Measurements from ENCODE around the gene SLC4A5.

The SLC4A5 gene

DNA sequence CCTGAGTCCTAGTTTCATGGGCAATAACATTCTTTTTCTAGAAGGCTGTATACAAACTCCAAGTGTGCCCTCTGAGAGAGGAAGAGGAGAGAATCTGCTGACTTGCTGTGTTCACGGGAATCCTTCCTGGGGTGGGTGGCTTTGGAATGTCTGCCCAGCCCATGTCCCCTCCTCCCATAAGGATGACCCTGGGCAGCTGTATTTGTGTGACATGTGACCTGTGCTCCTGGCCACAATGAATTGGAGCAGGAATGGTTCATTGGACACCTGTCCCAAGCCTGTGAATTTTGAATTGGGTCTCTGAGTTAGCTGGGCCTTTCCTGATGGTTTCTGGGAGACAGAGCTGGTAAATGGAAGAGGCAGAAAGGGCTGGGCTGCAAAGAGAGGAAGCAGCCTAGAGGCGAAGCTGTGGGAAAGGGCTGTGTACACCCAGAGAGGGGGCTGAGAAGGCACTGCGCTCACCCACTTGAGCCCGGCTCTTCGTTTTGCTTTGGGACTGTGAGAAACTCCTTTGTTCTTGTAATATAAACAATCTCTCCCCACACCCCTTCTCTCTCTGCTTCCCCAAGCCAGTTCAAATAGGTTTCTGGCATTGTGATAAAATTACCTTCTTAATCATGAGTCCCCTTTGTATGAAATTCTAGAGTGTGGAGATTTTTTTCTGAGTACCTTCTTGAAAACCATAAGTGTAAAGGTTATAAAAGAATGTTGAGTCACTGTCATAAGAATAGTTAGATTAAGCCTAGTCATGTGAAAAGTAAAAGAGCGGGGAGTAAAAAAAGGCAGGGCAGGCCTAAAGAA lies 49.8 kb downstream of the SLC4A5 start:
- TF ChIP-seq, protein P1, sequence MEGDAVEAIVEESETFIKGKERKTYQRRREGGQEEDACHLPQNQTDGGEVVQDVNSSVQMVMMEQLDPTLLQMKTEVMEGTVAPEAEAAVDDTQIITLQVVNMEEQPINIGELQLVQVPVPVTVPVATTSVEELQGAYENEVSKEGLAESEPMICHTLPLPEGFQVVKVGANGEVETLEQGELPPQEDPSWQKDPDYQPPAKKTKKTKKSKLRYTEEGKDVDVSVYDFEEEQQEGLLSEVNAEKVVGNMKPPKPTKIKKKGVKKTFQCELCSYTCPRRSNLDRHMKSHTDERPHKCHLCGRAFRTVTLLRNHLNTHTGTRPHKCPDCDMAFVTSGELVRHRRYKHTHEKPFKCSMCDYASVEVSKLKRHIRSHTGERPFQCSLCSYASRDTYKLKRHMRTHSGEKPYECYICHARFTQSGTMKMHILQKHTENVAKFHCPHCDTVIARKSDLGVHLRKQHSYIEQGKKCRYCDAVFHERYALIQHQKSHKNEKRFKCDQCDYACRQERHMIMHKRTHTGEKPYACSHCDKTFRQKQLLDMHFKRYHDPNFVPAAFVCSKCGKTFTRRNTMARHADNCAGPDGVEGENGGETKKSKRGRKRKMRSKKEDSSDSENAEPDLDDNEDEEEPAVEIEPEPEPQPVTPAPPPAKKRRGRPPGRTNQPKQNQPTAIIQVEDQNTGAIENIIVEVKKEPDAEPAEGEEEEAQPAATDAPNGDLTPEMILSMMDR (IDR thresholded peaks at IDR 0.05; ENCODE audit: control insufficient read depth, extremely low read depth, insufficient read depth) = no peak
- no peak overlapping the region for H3K4me3 ChIP-seq (ENCODE audit: low read depth, low read length)
- no peak for DNase-seq (ENCODE audit: low read depth)

DNA sequence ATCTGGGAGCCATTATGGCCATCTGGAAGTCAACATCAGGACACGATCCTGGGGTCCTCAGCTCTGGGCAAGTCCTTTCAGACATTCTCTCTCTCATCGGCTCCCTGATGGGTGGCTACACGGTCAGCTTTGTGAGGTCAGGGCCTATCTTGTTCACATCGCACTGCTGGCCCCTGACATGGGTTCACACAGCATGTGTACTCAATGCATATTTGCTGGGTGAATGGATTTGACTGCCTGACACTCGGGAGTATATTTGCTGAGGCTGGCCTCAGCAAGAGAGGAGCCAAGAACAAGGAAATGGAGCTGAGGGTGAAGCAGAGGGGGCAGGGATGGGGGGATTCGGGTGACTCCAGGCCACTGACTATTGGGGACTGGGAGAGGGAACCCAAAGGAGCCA lies 50.5 kb downstream of the SLC4A5 start:
- no peak for DNase-seq (ENCODE audit: low read depth)
- TF ChIP-seq, protein P1 (IDR thresholded peaks at IDR 0.05; ENCODE audit: control insufficient read depth, extremely low read depth, insufficient read depth) = no peak
- H3K4me3 ChIP-seq (ENCODE audit: low read depth, low read length) = no peak overlapping the region

DNA sequence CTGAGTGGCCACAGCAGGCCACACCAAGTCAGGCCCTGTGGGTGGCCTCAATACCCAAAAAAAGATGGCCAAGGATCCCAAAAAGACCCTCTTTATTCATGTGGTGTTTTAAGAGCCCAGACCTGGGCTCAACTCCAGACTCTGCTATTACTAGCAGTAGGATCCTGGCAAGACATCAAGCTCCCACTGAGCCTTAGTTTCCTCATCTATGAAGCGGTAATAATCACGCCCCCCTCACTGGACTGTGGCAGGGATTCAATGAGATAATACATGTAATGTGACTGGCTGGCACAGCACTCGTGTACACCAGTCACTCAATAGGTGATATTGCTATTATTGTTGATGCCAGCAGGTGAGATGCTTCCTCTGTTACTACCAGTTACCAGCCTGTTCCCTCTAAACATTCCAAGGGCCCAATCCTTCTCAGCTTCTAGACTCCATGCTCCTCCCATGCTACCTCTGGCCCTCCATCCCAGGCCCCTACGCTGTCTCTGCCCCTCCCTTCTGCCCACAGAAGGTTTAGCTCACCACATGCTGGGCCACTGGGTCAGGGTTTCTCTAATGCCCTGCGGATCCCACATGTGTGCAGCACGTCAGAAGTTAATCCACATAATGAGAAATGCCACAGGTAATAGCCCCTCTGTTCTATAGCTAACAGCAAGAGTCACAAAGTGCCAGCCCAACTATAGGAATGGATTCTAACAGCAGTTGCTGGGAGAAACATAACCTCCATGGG lies 51.2 kb downstream of the SLC4A5 start:
- TF ChIP-seq, protein P1 (IDR thresholded peaks at IDR 0.05; ENCODE audit: control insufficient read depth, extremely low read depth, insufficient read depth) = no peak
- no peak for DNase-seq (ENCODE audit: low read depth)

DNA sequence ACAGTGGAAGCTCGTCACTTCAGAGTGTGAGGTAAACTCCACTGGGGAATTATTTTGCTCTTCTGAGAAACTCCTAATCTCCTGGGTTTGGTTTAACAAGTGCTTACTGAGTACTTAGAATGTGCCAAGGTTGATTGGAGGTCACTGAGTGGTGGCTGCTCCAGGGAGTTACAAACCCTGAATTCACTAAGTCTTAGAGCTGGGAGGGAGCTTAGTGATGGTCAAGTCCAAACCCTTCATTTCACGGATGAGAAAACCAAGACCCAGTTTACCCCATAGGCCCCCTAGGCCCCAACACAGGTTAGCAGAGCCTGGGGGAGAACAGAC lies 52.0 kb downstream of the SLC4A5 start:
- TF ChIP-seq, protein P1 (IDR thresholded peaks at IDR 0.05; ENCODE audit: control insufficient read depth, extremely low read depth, insufficient read depth) = no peak
- H3K4me3 ChIP-seq (ENCODE audit: low read depth, low read length) = no peak overlapping the region
- DNase-seq (ENCODE audit: low read depth) = no peak

More for the DNA sequence above, 51.2 kb downstream of the SLC4A5 start:
- no peak overlapping the region for H3K4me3 ChIP-seq (ENCODE audit: low read depth, low read length)

DNA sequence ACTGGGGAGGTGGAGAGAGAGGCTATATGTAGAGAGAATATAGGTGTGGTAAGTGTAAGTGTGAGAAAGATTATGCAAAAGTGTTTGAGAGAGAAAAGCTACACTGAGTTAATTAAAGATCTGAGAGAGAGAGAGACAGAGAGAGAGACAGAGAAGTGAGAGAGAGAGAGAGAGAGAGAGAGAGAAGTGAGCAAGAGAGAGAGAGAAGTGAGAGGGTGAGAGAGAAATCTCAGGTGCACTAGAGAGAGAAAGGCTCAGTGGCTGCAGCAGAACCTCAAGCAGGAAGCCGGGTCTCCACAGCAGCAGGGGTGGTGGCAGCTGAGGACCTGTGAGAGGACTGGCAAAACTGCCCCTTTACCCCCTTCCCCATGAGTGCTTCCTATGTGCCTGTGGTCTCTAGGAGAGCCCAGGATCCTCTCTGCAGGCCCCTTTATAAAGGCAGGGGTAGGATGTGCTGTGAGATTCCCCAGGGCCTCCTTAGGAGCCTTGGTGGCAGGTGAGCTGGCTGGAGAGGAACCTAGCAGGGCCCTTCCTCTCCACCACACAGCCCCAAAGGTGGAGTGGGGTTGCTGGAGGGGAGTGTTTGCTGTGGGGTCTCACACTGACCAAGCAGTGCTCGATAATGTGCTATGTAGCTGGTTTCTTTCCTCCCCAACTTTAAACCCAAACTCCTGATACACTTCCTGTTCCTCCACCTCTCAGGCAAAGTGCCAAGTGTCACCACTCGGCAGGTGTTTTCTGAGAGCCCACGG lies 52.6 kb downstream of the SLC4A5 start:
- H3K4me3 ChIP-seq (ENCODE audit: low read depth, low read length) = no peak overlapping the region
- TF ChIP-seq, protein P1 (IDR thresholded peaks at IDR 0.05; ENCODE audit: control insufficient read depth, extremely low read depth, insufficient read depth) = no peak
- DNase-seq (ENCODE audit: low read depth) = no peak

DNA sequence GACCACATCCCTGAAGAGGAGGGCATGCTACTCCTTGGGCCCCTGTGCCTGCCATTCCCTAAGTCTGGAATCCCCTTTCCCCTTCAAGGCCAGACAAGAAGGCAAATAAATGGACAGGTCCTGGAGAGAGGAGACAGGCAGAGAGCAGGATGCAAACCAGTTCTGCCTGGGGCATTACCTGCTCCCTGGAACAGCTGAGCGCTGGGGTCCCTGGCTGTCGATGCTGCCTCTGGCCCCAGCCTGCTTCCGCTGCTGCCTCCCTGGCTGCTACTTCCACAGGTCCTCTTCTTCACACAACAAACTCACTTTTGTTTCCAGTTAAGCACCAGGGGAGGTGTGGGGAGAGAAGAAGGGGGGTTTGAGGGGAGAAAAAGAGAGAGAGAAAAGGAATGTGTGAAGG lies 53.1 kb downstream of the SLC4A5 start:
- no peak for DNase-seq (ENCODE audit: low read depth)
- H3K4me3 ChIP-seq (ENCODE audit: low read depth, low read length) = no peak overlapping the region
- TF ChIP-seq, protein P1 (IDR thresholded peaks at IDR 0.05; ENCODE audit: control insufficient read depth, extremely low read depth, insufficient read depth) = no peak
